K562 (cell line): Measurements from ENCODE around the gene BCKDK. TPM values are rescaled to one million over a fixed set of nuclear protein-coding genes. Genes with fewer than 3 reads are reported as not detected.

Experiments used
- ATAC-seq: fragments of 200-7000 bp; cut with Tn5 transposase; 3 replicates; pipeline ENCODE4 v1.9.1; 2020; ENCODE audit warnings: moderate library complexity
- BruUV-seq: library from RNA; stranded (reverse); fragments of 400-500 nt; replicated peaks from 2 replicates; lab custom pipeline; 2021; lab: Mats Ljungman, UMichigan
- CTCF ChIA-PET: fragments of 300-600 bp; formaldehyde crosslinking; extraction: SDS; loops from one replicate; lab custom pipeline; 2021; ENCODE audit warnings: low intra/inter-chr PET ratio; lab: Yijun Ruan, JAX
- POLR2A ChIA-PET: fragments of 300-600, 350-650 bp; sonication (Branson Sonifier 250); formaldehyde crosslinking; extraction: SDS; loops from one replicate; lab custom pipeline; 2021; ENCODE audit warnings: antibody characterized with exemption, inconsistent platforms; lab: Yijun Ruan, JAX
- DNase-seq, 4 experiments: peaks; one replicate each; pipeline versions ENCODE4 v3.0.0 to v3.0.0-alpha.2; 2011 to 2018; ENCODE audit warnings: low spot score in 3 of 4, mixed read lengths in 3 of 4; ENCODE audit errors: extremely low read depth in 1 of 4
- FAIRE-seq: peaks from 2 replicates; lab custom pipeline; 2011; peaks lifted over from hg19 to GRCh38; lab: Jason Lieb, UNC
- H2AFZ ChIP-seq: 2 replicates; pipeline ENCODE4 v1.6.0; 2011; ENCODE audit warnings: low read depth, low read length, control low read depth, inconsistent platforms
- H3K27ac ChIP-seq: fragments of 200-600 bp; 3 replicates; pipeline ENCODE4 v1.8.0; 2011; ENCODE audit warnings: low read depth, mild to moderate bottlenecking, control low read depth, inconsistent platforms, low read length, moderate library complexity, mixed read lengths; ENCODE audit errors: extremely low read depth
- H3K27me3 ChIP-seq, 2 experiments: fragments of 300-600 bp in 1 of 2; 2 replicates in 1 of 2; 3 replicates in 1 of 2; pipeline versions ENCODE4 v1.6.0 to v1.8.0; 2011; ENCODE audit warnings: inconsistent platforms in 2 of 2, low read length in 2 of 2, mild to moderate bottlenecking in 1 of 2, mixed read lengths in 1 of 2, moderate library complexity in 1 of 2; ENCODE audit not compliant: control insufficient read depth in 2 of 2, insufficient read depth in 2 of 2
- H3K36me3 ChIP-seq: fragments of 300-600 bp; 3 replicates; pipeline ENCODE4 v1.8.0; 2011; ENCODE audit warnings: mild to moderate bottlenecking, low read length, inconsistent platforms; ENCODE audit not compliant: control insufficient read depth, insufficient read depth
- H3K4me1 ChIP-seq, 2 experiments: fragments of 200-600 bp in 1 of 2; replicated peaks in 1 of 2; 2 replicates in 1 of 2; 3 replicates in 1 of 2; pipeline versions ENCODE4 v1.5.1 to v1.8.0; 2011; ENCODE audit warnings: inconsistent platforms in 2 of 2, low read length in 2 of 2, mild to moderate bottlenecking in 1 of 2, mixed read lengths in 1 of 2, moderate library complexity in 1 of 2; ENCODE audit not compliant: control insufficient read depth in 2 of 2, insufficient read depth in 2 of 2
- H3K4me2 ChIP-seq: 2 replicates; pipeline ENCODE4 v1.6.1; 2011; ENCODE audit warnings: low read length, control low read depth, inconsistent platforms, mixed read lengths; ENCODE audit not compliant: insufficient read depth
- H3K4me3 ChIP-seq: fragments of 200-600 bp; sonication (generic), shearing (Covaris generic); 2 replicates; pipeline ENCODE4 v1.5.1; 2016; ENCODE audit warnings: control low read depth, inconsistent platforms
- H3K79me2 ChIP-seq: fragments of 200-600 bp; 3 replicates; pipeline ENCODE4 v1.8.0; 2011; ENCODE audit warnings: low read length, inconsistent platforms; ENCODE audit not compliant: control insufficient read depth, insufficient read depth
- H3K9ac ChIP-seq, 2 experiments: 2 replicates each; pipeline versions ENCODE4 v1.6.0 to v1.6.1; 2011; ENCODE audit warnings: low read depth in 2 of 2, low read length in 2 of 2, control low read depth in 1 of 2, inconsistent platforms in 1 of 2, mild to moderate bottlenecking in 1 of 2, mixed read lengths in 1 of 2; ENCODE audit not compliant: insufficient read depth in 1 of 2
- H3K9me1 ChIP-seq: one replicate; pipeline ENCODE4 v1.6.0; 2011; ENCODE audit warnings: inconsistent platforms, mild to moderate bottlenecking, low read length, moderate library complexity; ENCODE audit not compliant: control insufficient read depth, insufficient read depth
- H3K9me3 ChIP-seq: replicated peaks from 2 replicates; pipeline ENCODE4 v1.5.1; 2011; ENCODE audit warnings: low read depth, low read length, inconsistent platforms; ENCODE audit not compliant: control insufficient read depth, insufficient read depth
- H4K20me1 ChIP-seq: replicated peaks from 2 replicates; pipeline ENCODE4 v1.6.1; 2011; ENCODE audit warnings: low read length, inconsistent platforms, mixed read lengths; ENCODE audit not compliant: control insufficient read depth, insufficient read depth
- ATF1 ChIP-seq, 2 experiments: fragments of 450-650 bp in 1 of 2; IDR thresholded peaks; 2 replicates each; pipeline ENCODE4 v1.6.1; 2016; ENCODE audit warnings: missing compliant biosample characterization in 1 of 2, missing genetic modification characterization in 1 of 2
- BDP1 ChIP-seq: IDR thresholded peaks from 3 replicates; pipeline ENCODE4 v1.6.1; 2011; ENCODE audit not compliant: insufficient read length, insufficient read depth
- CREB1 ChIP-seq, 2 experiments: sonication (generic) in 1 of 2; formaldehyde crosslinking in 1 of 2; IDR thresholded peaks; 2 replicates each; pipeline versions ENCODE4 v1.6.1 to v1.8.0; 2012 to 2022; ENCODE audit warnings: inconsistent platforms in 1 of 2, mild to moderate bottlenecking in 1 of 2, missing genetic modification reagents in 1 of 2, moderate library complexity in 1 of 2
- GATAD2A ChIP-seq: fragments of 450-650 bp; IDR thresholded peaks from 2 replicates; pipeline ENCODE4 v1.6.1; 2017
- NR1H2 ChIP-seq: sonication (generic); formaldehyde crosslinking; IDR thresholded peaks from 2 replicates; pipeline ENCODE4 v1.4.0; 2020; ENCODE audit warnings: mild to moderate bottlenecking, missing genetic modification reagents
- PHB2 ChIP-seq: fragments of 450-650 bp; IDR thresholded peaks from 2 replicates; pipeline ENCODE4 v1.6.1; 2017; ENCODE audit warnings: low read depth
- SMARCA5 ChIP-seq: fragments of 450-650 bp; IDR thresholded peaks from 2 replicates; pipeline ENCODE4 v1.6.1; 2016
- XRCC5 ChIP-seq: fragments of 200-400 bp; formaldehyde crosslinking; IDR thresholded peaks from 2 replicates; pipeline ENCODE4 v1.6.1; 2017; ENCODE audit warnings: low read depth, mild to moderate bottlenecking, low read length
- ZC3H11A ChIP-seq: IDR thresholded peaks from 2 replicates; pipeline ENCODE4 v1.6.1; 2012; ENCODE audit warnings: low read depth, low read length, improper control_type of control experiment
- ZNF263 ChIP-seq: sonication (generic); formaldehyde crosslinking; IDR thresholded peaks from 2 replicates; pipeline ENCODE4 v1.8.0; 2022; ENCODE audit warnings: mild to moderate bottlenecking, missing genetic modification reagents, borderline replicate concordance
- ZNF354B ChIP-seq: fragments of 250-450 bp; sonication (Bioruptor Pico); IDR thresholded peaks from 2 replicates; pipeline ENCODE4 v1.4.0; 2020
- WGBS: fragments of 100-300 bp; shearing (Covaris generic); methylation state at CpG from one replicate; pipeline ENCODE4 v1.1.6; 2016; ENCODE audit warnings: low coverage, mixed read lengths; ENCODE audit not compliant: insufficient coverage; ENCODE audit errors: missing lambda C conversion rate; 5-methylcytosine and 5-hydroxymethylcytosine counted together
- in situ Hi-C: fragments of 300-500 bp; cut with MboI; formaldehyde crosslinking; loops from 4 replicates; pipeline ENCODE4 v1.15.0; 2018; ENCODE audit warnings: inconsistent platforms, mixed read lengths
- intact Hi-C: fragments of 100-400 bp; cut with micrococcal nuclease; formaldehyde crosslinking; loops from 2 replicates; pipeline ENCODE4 v1.14.2; 2022
- polyA plus RNA-seq, 8 experiments: library from polyadenylated mRNA; depleted of rRNA in 4 of 8; stranded (reverse) in 5 of 8; unstranded in 3 of 8; fragments of >200 nt; fragmentation: Nextera tagmentation in 2 of 8; fragmentation: Illumina TruSeq in 1 of 8; extraction: Ambion mirVana in 2 of 8; extraction: Trizol in 1 of 8; gene quantifications; 2 replicates each; pipeline versions ENCODE4 v1.2.1 to v1.2.3, GENCODE V29; 2011 to 2014; ENCODE audit warnings: inconsistent platforms in 1 of 8, missing spikeins in 1 of 8
- total RNA-seq, 7 experiments: library from RNA; depleted of rRNA in 6 of 7; stranded (reverse); fragments of >200 nt in 6 of 7; fragmentation: Illumina TruSeq in 2 of 7; extraction: Trizol in 2 of 7; gene quantifications; 2 replicates each; pipeline versions ENCODE4 v1.2.1 to v1.2.3, GENCODE V29; 2011 to 2021; ENCODE audit warnings: low replicate concordance in 1 of 7
- TF ChIP-seq, protein P1 (sequence below): fragments of 250-450 bp; sonication (Bioruptor Pico); IDR thresholded peaks from 2 replicates; pipeline ENCODE4 v1.5.0; 2021; ENCODE audit warnings: mild to moderate bottlenecking, moderate library complexity
- TF ChIP-seq, protein P2 (sequence below): fragments of 250-450 bp; sonication (Bioruptor Pico); IDR thresholded peaks from 2 replicates; pipeline ENCODE4 v1.4.0; 2020
- TF ChIP-seq, protein P3 (sequence below), 2 experiments: fragments of 450-650 bp; IDR thresholded peaks; 2 replicates each; pipeline ENCODE4 v1.6.1; 2016

BCKDK gene
- total and polyA plus RNA-seq, 9 of the 15 experiments (the other 6 are each of a cell fraction or from before 2014, with no cell fraction given) = 0.58 to 34.8 (median 13.1) TPM

DNA sequence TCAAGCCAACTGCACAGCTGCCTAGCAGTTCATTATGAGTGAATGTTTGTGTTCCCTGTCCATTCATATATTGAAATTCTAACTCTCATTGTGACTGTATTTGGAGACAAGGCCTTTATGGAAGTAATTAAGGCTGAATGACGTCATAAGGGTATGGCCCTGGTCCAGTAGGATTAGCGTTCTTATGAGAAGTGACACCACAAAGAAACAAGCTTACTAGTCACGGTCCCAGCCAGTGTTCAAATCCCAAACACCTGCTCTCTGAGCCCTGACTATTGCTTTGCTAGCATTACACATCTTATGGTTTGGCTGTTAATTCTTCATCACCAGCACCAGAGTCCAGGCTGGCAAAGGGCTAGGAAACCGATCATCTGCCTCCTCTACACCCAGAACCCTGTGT, 36.3 kb upstream of the BCKDK start (continued):
- TF ChIP-seq CREB1 (IDR thresholded peaks at IDR 0.05) (peak; percentile 55), CREB1 (CRISPR knock-in tag; IDR thresholded peaks at IDR 0.05) (no peak), ATF1 (CRISPR knock-in tag; IDR thresholded peaks at IDR 0.05) (no peak), ATF1 (tag; IDR thresholded peaks at IDR 0.05) (peak; percentile 4; the same call in 1 of the 2 replicates)
- TF ChIP-seq, all 486 proteins: peak for 10

DNA sequence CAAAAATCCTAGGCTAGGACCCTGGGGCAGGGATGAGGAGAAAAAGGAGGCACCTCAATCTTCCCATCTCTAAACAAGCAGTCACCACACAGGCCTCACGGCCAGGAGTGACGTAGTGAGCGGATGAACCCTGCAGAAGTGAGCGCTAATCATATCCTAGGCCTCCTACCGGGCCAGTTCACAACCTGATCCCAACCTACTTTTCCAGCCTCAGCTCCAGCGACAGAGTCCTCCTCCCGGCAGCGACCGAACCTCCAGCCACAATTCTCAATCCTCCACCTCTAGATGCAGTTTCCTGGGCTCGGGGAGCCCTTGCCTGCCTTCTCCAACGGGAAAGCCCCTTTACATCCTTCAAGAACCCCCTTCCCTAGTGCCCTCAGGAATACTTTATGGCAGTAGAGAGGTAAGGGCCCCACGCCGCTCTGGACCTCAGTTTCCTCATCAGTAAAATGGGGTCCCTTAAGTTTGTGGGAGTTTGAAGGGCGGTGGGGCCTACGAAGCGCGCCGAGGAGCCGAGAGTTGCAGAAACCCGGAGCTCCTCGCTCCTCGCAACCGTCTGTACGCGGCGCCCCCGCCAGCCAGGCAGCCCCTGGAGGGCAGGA, 35.5 kb upstream of the BCKDK start:
- Histone ChIP-seq H3K9me1 (no peaks in the 10 kb centered on the region), H3K9me3 (no peaks in the 10 kb centered on the region), H3K4me1 (peaks cover 11 to 22% of the 10 kb centered on the region in 2 experiments; a peak in 4 of 5 replicates), H3K79me2 (peaks cover 68% of the 10 kb centered on the region), H3K4me2 (peak overlapping the region; percentile 97), H3K9ac (peak overlapping the region; percentile 86 to 94), H3K36me3 (peaks cover 20% of the 10 kb centered on the region), H3K27me3 (no peaks in the 10 kb centered on the region), H2AFZ (peak overlapping the region; percentile 95), H4K20me1 (no peaks in the 10 kb centered on the region; the same call in 1 of the 2 replicates), H3K27ac (peak overlapping the region; percentile 88), H3K4me3 (peak overlapping the region; percentile 79)
- in situ Hi-C loops = no loop called here
- ATAC-seq (peak; percentile 47), DNase-seq (peak; percentile 48 to 74 (median 56)), FAIRE-seq (peak; percentile 74)
- ChIA-PET POLR2A (interaction anchor here (0.5 to 3.0 kb wide), 15 partner anchors 9 to 215 kb away, joined by 3 to 21 read pairs (median 3); partner anchors contain the start of genes FUS, HSD3B7 and STX4), CTCF (no interaction called here)
- intact Hi-C loops = loop anchor here (1.0 to 5.0 kb wide), 2 partner anchors 39 to 80 kb away; partner anchors contain the start of gene STX4
- BruUV-seq = TSS peak; percentile 66
- WGBS = under 1% methylated on average over 27 of the region's 27 CpGs
- no peak for TF ChIP-seq XRCC5
- TF ChIP-seq ZC3H11A = no peak
- TF ChIP-seq SMARCA5 = peak; percentile 54; the same call in 1 of the 2 replicates
- TF ChIP-seq BDP1 = no peak
- TF ChIP-seq, protein P1, sequence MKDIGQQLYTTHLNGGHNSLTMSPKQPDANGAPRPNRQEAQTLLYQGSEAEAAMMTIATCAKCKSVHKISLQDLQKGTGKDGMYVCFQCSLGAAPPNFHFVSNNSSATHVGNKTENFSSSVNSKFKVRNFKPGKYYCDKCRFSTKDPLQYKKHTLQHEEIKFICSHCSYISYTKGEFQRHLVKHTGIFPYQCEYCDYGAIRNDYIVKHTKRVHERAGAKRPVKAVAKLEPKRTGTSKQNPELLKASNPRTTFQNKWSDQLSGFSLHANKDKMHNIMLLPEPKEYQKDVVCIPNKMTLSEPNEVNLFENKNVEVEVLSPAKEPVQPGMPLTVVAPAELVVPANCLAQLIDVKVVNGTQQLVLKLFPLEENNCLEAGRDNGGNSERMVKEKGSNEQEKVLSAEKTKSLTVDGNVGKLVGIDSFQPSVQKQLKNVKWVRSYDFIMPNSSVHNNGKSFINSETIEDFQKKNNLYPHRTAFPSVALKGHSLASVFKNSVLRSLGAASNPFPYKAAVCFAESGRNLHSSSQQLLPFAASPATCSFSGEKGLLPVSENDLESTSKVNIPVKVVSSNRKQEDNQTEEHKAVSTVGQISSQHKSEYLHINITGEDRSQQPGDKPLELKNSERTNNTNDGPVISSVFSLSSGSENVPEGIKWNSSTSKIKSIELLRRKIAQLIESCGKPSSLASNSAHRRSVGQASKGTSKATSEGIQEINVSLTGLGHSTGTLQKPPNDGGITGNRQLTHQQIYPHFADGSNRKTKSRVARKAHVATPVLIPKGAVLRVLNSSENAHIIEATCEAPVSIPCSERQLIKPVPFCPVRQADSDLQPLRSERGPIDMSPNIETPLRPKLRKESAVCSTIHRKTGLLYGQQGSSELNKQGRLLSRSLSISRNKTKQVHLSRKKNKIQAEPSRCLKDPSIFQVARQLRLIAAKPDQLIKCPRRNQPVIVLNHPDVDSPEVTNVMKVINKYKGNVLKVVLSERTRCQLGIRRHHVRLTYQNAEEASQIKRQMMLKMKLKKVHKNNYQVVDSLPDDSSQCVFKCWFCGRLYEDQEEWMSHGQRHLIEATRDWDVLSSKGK (CRISPR knock-in tag) = no peak
- TF ChIP-seq, protein P2, sequence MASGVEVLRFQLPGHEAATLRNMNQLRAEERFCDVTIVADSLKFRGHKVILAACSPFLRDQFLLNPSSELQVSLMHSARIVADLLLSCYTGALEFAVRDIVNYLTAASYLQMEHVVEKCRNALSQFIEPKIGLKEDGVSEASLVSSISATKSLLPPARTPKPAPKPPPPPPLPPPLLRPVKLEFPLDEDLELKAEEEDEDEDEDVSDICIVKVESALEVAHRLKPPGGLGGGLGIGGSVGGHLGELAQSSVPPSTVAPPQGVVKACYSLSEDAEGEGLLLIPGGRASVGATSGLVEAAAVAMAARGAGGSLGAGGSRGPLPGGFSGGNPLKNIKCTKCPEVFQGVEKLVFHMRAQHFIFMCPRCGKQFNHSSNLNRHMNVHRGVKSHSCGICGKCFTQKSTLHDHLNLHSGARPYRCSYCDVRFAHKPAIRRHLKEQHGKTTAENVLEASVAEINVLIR = 0 out of 2 replicates have a peak, but pooled peaks have one; percentile 14
- TF ChIP-seq NR1H2 (CRISPR knock-in tag) = no peak
- no peak for TF ChIP-seq GATAD2A
- no peak for TF ChIP-seq ZNF354B (CRISPR knock-in tag)
- TF ChIP-seq PHB2 = no peak
- peak; percentile 23; the same call in 1 of the 2 replicates for TF ChIP-seq ZNF263 (CRISPR knock-in tag)
- TF ChIP-seq, protein P3, sequence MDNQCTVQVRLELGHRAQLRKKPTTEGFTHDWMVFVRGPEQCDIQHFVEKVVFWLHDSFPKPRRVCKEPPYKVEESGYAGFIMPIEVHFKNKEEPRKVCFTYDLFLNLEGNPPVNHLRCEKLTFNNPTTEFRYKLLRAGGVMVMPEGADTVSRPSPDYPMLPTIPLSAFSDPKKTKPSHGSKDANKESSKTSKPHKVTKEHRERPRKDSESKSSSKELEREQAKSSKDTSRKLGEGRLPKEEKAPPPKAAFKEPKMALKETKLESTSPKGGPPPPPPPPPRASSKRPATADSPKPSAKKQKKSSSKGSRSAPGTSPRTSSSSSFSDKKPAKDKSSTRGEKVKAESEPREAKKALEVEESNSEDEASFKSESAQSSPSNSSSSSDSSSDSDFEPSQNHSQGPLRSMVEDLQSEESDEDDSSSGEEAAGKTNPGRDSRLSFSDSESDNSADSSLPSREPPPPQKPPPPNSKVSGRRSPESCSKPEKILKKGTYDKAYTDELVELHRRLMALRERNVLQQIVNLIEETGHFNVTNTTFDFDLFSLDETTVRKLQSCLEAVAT (IDR thresholded peaks at IDR 0.05) = no peak
